ENCODE results near the gene HIVEP3.
A peak's percentile ranks its signal among the peaks of the same experiment; 100 is the strongest.
"Not testable (repeated sequence)": the region's sequence is repeated elsewhere in the genome, so short reads cannot be mapped to it uniquely, and the experiment has no call there.

The HIVEP3 gene

DNA sequence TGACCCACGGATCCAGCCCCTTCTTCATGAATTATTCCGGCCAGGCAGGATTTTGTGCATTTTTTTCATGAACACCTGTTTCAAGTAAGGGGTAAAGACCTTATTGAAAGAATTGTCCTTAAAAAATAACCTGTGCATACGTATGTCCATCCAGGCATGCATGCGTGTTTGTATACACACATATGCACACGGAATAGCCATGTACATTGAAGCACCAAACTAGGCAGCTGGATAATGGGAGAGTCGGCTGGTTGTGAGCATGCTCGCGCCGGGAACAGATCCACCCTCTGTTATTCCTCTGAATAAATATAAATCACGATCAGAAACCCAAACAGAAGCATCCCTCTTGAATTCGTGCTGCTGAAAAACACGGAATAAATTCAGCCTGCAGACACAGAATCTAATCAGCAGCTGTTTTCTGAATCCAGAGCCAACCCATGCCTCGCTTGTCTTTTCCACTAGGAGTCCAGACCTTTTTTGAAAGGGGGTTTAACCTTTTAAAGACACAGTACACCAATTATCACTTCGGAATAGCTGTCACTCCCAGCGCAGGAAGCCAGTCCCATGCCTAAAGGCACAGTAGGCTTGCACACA is at the start of gene HIVEP3:
TSS of gene HIVEP3 (minus strand) at position 473 of the 594 bp plus-strand sequence.
- DNase-seq: no peak

DNA sequence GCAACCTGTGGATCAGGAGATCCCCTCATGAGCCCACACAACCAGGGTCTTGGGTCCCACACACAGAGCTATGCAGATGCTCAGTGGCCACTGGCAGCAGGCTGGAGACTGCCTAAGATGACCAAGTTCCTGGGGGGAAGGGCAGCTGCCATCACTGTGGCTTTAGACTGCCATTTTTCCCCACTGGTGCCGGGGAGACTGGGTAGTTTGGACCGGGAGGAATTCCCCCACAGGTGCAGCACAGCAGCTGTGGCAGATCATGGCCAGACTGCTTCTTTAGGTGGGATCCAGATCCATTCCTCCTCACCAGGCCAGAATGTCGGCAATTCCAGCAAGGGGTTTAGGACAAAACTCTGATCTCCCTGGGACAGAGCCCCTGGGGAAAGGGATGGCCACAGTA is 45.7 kb upstream of the HIVEP3 start:
- DNase-seq: no peak

DNA sequence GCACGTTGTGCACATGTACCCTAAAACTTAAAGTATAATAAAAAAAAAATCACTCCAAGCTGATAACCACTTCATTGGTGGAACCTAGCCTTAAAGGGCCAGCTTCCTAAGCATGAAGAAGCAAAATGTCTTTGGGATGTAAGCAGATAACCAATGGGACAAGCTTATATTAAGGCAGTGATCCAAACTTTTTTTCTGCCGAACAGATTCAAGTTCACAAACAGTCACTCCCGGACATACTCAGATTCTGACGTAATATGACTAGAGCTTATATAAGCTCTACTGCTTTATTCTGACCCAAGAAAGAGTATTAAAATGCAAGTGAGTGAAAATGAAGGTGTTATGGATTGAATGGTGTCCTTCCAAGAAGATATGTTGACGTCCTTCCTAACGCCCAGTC is 44.9 kb upstream of the HIVEP3 start:
- no peak for DNase-seq

DNA sequence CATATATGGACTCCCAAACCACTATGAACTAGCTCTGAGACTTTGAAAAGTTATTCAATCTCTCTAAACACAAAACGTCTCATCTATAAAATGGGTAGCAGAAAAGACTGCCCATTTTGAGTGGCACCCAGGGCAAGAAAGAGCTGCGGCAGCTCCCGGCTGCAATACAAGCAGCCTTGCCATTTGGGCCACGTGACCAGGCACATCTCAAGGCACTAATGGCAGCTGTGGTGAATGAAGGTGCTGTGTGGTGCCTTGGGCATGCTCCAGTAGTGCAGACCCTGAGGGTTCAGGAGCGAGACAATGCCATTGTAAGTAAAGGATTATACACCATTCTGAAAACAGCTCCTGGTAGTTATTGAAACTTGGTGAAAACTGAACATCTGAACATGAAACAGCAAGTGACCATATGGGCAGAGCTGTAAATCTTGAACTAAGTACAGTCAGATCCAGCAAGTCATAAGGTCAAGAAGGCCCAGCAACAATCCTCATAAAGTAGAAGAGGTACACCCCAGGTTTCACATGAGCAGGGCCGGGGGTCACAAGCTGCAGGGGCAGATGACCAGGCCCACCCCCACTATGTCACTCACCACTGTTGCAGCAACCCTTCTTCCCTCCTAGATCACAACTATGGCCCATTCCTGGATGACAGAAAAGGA is 39.4 kb upstream of the HIVEP3 start:
- no peak for DNase-seq

DNA sequence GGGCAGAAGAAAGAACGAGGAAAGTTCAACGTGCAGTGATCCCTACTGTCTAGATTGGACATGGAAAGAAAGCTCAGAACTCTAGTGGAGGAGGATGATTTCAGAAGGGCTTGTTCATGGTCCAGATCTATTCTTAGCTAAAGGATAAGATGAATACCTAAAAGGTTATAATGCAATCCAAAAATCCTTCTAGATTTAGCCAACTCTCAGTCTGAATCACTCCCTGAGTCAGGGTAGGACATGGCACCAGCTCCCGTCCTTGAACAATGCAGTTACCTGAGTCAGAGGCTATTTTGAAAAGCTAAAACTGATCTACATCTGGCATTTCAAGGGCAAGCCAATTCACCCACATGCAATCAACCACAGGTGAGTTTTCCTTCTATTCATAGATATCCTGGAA is 38.8 kb upstream of the HIVEP3 start:
- DNase-seq: no peak

DNA sequence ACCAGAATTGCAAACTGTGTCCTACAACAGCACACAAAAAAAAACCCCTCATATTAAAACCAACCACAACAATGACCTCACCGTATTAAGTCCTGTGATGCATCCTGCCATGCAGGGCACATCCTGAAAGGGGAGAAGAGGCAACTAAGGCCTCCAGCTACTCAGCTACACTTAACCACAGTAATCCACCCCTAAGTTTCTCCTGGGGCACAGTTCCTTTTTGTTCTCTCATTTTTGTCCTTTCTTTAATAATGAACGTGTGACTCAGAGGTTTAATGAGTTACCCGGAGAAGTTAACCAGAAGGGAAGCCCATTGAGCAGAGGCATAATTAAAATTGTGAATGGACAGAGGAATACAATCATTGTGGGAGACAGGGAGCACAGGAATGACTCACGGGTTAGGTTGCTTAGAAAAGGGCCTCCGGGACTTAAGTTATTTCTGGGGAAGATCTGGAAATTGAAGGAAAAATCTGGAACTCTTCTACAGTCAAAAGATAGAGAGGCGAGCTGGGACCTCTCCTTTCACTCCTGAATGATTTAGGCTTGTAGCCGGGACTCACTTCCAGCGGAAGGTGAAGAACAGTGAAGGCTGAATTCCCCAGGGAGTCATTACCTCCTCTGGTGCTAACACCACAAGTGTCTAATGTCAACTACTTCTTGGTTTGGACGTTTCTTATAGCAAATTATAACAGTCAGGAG is 36.9 kb upstream of the HIVEP3 start:
- peak; percentile 1 for DNase-seq

DNA sequence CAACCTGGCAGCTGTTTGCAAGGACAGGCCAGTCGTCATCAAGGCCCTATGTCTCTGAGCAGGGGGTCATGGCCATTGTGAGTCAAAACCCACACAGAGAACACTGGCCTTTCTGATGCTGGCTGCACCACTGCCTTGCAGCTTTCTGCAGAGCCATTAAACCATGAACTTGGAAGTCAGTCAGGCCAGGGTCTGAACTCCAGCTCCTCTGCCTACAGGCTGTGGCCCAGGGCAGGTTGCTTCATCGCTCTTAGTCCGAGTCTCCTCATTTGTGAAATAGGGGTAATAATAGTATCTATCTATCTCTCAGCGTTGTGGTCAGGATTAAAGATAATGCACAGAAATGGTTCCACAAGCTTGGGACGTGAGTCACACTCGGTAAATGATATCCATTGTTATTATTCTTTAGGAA is 35.8 kb upstream of the HIVEP3 start:
- DNase-seq: no peak

DNA sequence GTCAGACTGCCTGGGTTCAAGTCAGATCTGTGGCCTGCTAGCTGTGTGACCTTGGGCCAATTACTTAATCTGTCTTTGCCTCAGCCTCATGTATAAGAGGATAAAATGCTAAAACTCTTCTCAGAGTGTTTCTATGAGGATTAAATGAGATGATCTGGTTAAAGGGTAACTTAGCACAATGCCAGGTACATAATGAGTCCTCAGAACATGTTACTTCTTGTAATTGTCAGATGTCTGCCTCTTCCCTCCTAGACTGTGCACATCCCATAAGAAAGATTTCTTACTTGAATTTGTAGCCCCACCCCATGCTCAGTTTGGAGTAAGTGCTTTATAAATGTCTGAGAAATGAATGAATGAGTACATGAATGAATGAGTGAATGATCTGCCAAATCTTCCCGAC is 34.6 kb upstream of the HIVEP3 start:
- no peak for DNase-seq

DNA sequence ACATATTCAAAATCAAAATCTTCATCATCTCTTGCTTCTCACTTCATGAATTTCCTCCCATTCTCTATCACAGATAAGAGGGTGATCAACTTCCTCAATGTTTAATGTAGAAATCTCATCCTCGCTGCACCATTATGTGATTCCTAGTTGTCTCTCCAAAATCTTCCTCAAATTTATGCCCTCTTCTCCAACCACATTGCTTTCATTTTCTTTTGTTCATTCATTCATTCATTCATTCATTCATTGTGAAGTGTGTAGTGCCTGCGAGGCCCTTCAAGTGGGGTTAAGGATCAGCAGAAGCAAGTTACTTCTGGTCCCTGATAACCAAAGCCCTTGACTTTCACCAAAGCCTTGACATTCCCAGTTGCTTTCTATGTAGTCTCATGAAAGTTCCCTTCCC is 33.5 kb upstream of the HIVEP3 start:
- DNase-seq: no peak

DNA sequence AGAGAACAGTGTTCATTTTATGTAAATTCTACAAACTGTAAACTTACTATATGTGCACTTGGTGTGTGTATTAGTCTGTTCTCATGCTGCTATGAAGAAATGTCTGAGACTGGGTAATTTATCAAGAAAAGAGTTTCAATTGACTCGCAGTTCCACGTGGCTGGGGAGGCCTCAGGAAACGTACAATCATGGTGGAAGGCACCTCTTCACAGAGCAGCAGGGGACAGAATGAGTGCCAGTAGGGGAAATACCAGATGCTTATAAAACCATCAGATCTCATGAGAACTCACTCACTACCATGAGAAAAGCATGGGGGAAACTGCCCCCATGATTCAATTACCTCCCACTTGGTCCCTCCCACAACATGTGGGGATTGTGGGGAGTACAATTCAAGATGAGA is 32.8 kb upstream of the HIVEP3 start:
- not testable (repeated sequence) for DNase-seq

DNA sequence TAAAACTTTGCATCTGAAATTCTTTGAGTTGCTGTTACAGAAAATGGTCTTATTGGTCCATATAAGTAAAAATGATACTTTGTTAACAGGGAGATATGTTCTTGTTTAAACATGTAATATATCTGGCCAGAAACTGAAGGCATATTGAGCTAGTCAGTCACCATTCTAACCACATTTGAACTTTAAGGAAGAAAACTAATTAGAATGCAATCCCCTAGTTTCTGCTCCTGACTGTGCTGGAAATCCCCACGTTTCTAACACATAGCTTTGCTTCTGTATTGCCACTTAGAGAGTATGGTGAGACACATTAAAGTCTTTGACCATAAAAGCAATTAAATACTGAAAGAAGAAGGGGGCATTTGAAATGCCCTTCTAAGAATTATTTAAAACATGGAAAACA is 32.1 kb upstream of the HIVEP3 start:
- no peak for DNase-seq

DNA sequence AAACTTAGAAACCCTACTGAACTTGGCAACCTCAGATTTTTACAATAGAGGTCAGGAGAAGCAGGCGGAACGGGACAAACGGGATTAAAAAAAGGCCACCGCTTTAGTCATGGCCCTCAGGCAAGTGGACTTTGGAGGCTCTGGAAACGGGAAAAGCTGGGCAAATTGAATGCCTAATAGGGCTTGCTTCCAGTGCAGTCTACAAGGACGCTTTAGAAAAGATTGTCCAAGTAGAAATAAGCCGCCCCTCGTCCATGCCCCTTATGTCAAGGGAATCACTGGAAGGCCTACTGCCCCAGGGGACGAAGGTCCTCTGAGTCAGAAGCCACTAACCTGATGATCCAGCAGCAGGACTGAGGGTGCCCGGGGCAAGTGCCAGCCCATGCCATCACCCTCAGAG is 27.2 kb upstream of the HIVEP3 start:
- DNase-seq: not testable (repeated sequence)

DNA sequence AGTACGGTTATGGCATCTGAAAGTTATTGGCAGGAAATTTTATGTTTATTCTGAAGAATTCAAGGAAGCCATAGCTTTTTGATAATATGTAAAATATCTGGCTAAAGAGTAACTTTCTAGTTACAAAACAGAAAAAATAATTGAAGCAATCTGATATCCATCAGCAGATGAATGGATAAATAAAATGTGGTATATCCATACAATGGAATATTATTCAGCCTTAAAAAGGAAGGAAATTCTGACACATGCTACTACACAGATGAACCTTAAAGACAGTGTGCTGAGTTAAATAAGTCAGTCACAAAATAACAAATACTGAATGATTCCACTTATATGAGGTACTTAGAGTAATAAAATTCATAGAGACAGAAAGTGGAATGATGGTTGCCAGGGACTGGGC is 25.0 kb upstream of the HIVEP3 start:
- no peak for DNase-seq

DNA sequence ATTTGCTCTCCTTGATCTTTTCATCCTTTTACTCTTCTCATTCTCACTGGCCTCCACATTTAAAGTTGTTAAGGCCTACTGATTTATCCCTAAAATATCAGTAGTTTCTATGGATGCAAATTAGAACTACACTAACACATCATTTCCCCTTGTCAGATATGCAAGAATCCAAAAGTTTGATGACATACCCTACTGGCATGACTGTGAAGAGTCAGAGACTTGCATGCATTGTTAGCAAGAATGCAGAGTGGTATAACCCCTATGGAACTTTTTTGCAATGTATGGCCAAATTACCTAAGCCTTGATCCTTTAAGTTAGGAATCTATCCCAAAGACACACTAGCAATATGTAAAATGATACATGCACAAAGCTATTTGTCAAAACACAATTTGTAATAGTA is 23.6 kb upstream of the HIVEP3 start:
- no peak for DNase-seq

DNA sequence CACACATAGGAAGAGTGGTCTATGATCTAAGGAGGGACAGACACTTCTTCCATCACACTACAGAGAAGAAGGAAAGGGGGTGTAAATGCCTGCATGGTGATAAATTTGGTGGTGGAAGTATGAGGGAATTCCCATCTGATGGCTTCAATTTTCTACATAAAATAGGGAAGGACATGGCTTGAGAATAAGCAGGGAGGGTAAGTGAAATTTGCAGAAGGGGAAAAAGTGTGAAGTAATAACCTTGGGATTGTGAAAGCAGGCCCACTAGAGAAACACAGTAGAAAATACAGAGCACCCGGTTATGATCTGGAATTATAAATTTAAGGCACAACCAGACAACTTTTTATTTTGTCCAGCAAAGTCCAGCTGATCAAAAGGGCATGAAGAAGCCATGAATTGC is 22.7 kb upstream of the HIVEP3 start:
- no peak for DNase-seq

DNA sequence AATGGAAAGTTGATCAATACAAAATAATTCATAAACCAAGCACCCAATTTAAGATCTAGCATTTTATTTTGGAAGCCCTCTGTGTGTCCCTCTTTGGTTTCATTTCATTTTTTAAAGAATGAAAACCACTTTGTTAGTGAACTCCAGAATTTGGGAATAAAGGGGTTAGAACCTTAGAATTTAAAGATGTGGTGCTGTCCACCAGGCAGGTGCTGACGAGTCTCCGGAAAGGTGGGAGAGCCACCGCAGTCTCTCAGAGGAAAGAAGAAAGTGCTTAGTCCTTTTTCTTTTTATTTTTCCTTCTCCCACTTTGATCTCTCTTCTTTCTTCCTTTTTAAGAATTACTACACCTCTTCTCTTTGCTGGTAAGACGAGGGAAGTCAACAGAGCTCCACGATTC is 20.5 kb upstream of the HIVEP3 start:
- no peak for DNase-seq

DNA sequence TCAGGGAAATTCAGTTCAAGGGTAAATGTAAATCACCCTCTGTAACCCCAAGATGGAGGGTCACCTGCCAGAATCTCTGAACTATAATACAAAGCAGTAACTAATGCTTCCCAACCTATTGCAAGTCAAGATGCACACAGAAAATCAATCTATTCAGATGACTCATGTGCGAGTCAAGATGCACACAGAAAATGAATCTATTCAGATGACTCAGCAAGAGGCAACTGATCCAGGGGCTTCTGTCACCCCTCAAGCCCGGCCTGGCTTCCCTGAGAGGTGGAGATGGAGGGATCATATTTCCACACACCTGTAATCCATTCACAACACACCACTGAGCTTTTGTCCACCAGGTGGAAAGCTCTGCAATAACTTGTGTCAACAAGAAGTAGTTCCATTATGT is 17.4 kb upstream of the HIVEP3 start:
- DNase-seq: no peak

DNA sequence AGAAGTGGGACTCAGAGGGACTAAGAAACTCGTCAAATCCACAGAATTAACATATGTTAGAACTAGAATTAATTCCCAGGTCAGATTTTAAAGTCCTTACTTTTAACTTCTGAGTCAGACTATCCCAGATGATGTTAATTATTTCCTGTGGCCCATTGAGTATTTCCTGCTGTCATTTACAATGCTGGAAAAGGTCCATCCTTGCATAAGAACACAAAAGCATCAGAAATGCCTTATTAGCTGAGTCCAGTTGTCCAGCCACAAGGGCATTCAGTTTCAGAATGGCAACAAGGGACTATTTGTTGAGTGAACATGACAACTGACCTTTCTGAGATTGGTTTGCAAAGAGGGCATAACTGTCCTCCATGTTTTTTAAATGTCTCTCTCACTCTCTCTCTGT is 16.5 kb upstream of the HIVEP3 start:
- no peak for DNase-seq

DNA sequence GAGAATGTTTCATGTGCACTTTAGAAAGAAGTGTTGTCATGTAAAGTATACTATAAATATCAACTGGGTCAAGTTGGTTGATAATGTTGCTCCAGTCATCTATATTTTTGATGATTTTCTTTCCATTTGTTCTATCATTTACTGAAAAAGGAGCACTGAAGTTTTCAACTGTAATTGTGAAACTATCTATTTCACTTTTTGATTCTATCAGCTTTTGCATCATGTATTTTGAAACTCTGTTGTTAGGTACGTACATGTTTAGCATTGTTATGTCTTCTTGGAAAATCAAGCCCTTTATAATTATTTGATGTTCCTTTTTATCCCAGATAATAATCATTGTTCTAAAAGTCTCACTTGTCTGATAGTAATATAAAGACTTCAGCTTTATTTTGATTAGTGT is 14.4 kb upstream of the HIVEP3 start:
- DNase-seq: no peak

DNA sequence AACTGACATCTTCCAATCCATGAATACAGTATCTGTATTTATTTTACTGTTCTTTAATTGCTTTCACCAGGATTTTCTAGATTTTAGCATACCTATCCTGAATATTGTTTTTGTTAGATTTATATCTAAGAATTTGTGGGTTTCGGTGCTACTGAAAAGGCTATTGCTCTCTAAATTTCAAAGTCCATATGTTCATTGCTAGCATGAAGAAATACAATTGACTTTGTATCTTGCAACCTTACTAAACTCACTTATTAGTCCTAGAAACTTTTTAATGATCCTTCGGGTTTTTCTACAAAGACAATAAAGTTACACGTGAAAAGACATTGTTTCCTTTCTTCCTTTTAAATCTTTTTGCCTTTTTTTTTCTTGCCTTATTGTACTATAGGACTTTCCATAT is 12.9 kb upstream of the HIVEP3 start:
- DNase-seq: no peak

DNA sequence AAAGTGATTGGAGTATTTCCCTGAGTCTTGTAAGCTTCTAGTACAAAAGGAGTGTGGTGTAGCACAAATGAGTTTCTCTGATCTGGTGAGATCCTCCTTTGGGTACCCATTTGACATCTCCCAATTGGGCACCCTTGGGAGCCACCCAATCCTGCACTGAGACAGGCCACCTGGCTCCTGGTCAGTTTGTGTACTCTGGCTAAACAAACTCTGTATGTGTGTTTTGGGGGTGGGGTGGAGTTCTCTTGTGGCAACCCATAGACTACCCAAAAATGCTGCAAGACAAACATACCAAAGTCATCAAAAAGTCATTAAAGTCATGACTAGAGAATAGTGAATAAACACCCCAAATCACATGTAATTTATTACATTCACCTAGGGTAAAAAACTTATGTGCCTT is 8.4 kb upstream of the HIVEP3 start:
- no peak for DNase-seq

DNA sequence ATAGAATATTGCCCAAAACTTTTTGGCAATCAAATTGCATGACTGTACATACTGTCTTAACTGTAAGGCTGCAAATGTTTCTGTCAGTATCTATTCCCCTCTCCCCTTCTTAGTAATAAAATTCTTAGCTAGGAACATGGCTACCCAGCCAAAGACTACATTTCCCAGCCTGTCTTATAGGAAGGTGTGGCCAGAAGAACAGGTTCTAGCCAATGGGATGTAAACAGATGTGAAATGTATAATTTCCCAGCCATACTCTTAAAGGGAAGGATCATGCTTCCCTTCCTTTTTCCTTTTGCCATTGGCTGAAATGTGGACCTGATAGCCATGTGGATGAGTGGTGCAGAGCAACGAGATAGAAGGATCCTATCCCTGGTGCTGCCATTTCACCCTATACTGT is 7.0 kb upstream of the HIVEP3 start:
- no peak for DNase-seq

DNA sequence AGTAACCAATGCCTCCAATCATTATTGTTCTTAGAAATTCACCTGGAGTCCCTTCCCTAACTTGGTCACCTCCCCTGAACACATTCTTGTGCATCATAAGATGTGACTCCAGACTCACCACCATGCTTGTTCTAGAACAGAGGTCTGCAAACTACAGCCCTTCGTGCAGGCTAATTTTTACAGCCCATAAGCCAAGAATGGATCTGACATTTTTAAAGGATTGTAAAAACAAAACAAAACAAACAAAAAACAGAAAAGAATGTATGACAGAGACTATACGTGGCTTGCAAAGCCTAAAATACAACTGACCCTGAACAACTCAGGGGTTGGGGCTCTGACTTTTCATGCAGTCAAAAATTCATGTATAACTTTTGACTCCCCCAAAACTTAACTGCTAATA is 6.2 kb upstream of the HIVEP3 start:
- no peak for DNase-seq

DNA sequence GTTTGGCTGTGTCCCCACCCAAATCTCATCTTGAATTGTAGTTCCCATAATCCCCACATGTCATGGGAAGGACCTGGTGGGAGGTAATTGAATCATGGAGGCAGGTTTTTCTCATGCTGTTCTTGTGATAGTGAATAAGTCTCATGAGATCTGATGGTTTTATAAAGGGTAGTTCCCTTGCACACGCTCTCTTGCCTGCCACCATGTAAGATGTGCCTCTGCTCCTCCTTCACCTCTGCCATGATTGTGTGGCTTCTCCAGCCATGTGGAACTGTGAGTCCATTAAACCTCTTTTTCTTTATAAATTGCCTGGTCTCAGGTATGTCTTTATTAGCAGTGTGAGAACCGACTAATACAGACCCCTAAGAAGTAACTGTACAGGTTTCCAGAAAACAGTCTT is 2.5 kb upstream of the HIVEP3 start:
- DNase-seq: not testable (repeated sequence)

DNA sequence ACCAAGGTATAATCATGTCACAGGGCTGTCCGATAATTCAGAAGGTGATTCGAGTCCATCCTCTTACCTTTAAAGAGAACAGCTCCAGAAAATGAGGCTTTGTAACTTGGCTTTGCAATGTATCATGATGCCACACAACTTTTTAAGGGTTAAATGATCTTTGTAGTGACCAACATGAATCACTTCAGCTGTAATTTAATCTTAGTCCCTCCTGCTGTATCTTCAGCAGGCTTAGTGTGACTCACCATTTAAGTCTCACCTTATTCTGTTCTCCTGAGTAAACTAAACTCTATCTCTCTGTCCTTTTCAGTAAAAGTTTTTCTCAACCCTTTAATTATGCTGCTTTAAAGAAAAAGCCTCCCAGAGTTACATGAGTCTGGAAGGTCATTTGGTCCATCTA is 1.9 kb upstream of the HIVEP3 start:
- no peak for DNase-seq
